Fibroblast of pulmonary artery (primary cell): ENCODE results near the gene KIF7.

Source experiments
- DNase-seq: peaks from one replicate; pipeline ENCODE4 v3.0.0-alpha.2; 2010; ENCODE audit warnings: low read depth
- H3K4me3 ChIP-seq: replicated peaks from 2 replicates; pipeline ENCODE4 v1.5.1; 2011; ENCODE audit warnings: low read depth, mild to moderate bottlenecking, control low read depth, low read length, moderate library complexity
- CTCF ChIP-seq: IDR thresholded peaks from 2 replicates; pipeline ENCODE4 v1.5.1; 2011; ENCODE audit warnings: mild to moderate bottlenecking, control low read depth, low read length, inconsistent platforms; ENCODE audit errors: missing control alignments

The KIF7 gene

GRCh38 chr15:89648106-89649012 is 6.9 kb downstream of the KIF7 start:
- H3K4me3 ChIP-seq, result no peak overlapping the region
- TF ChIP-seq CTCF, result no peak
- no peak for DNase-seq

- TF ChIP-seq CTCF, result peak; percentile 91
- peak; percentile 68 for DNase-seq
- H3K4me3 ChIP-seq, result no peak overlapping the region
Observed at GRCh38 chr15:89647191-89647851, 7.9 kb downstream of the KIF7 start.

- no peak for TF ChIP-seq CTCF
- DNase-seq, result no peak
- no peak overlapping the region for H3K4me3 ChIP-seq
Observed at GRCh38 chr15:89646416-89647141, 8.7 kb downstream of the KIF7 start.

GRCh38 chr15:89645680-89646079 is 9.6 kb downstream of the KIF7 start:
- TF ChIP-seq CTCF, result no peak
- no peak for DNase-seq
- H3K4me3 ChIP-seq, result no peak overlapping the region

- no peak for TF ChIP-seq CTCF
- DNase-seq, result no peak
- no peak overlapping the region for H3K4me3 ChIP-seq
Observed at GRCh38 chr15:89642106-89642505, 13.2 kb downstream of the KIF7 start.

- H3K4me3 ChIP-seq, result no peak overlapping the region
- no peak for DNase-seq
- TF ChIP-seq CTCF, result no peak
Observed at GRCh38 chr15:89641053-89641452, 14.2 kb downstream of the KIF7 start.
